Retinal pigment epithelial cell (primary cell): Measurements from ENCODE around the gene PLD5.
A peak's percentile ranks its signal among the peaks of the same experiment; 100 is the strongest.

Experiments used
- DNase-seq: peaks from one replicate; pipeline ENCODE4 v3.0.0-alpha.2; 2010; ENCODE audit warnings: low read depth
- H3K4me3 ChIP-seq: 2 replicates; pipeline ENCODE4 v1.5.1; 2011; ENCODE audit warnings: mild to moderate bottlenecking, low read length, control low read depth, moderate library complexity
- TF ChIP-seq, protein P1 (sequence below): conservative IDR thresholded peaks from 2 replicates; pipeline ENCODE4 v1.5.1; 2011; ENCODE audit warnings: low read depth, low read length, control low read depth, inconsistent platforms

Gene PLD5

DNA sequence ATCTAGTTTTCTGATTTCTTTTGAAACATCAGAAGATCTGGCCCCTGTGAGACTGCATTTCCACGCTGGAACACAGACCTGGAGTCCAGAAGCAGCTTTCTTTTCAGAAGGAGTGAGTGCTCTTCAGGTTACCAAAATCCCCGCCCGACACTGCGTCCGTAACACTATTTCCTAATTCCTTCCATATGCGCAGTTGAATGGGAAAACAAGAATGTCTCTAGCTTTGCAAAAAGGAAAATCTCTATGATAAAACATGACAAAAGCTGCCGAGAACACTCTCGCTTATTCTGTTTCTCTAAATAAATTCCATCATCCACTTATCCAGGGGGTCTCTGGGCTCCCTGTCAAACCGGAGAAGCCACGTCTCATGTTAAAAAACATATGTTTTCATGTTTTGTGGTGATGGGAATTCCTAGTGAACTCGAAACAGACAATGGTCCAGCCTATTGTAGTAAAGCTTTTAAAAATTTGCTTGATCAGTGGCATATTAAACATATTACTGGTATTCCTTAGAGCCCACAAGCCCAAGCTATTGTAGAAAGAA lies 67.7 kb downstream of the PLD5 start:
- DNase-seq, result no peak
- TF ChIP-seq, protein P1, sequence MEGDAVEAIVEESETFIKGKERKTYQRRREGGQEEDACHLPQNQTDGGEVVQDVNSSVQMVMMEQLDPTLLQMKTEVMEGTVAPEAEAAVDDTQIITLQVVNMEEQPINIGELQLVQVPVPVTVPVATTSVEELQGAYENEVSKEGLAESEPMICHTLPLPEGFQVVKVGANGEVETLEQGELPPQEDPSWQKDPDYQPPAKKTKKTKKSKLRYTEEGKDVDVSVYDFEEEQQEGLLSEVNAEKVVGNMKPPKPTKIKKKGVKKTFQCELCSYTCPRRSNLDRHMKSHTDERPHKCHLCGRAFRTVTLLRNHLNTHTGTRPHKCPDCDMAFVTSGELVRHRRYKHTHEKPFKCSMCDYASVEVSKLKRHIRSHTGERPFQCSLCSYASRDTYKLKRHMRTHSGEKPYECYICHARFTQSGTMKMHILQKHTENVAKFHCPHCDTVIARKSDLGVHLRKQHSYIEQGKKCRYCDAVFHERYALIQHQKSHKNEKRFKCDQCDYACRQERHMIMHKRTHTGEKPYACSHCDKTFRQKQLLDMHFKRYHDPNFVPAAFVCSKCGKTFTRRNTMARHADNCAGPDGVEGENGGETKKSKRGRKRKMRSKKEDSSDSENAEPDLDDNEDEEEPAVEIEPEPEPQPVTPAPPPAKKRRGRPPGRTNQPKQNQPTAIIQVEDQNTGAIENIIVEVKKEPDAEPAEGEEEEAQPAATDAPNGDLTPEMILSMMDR, result no peak
- H3K4me3 ChIP-seq, result no peak overlapping the region

DNA sequence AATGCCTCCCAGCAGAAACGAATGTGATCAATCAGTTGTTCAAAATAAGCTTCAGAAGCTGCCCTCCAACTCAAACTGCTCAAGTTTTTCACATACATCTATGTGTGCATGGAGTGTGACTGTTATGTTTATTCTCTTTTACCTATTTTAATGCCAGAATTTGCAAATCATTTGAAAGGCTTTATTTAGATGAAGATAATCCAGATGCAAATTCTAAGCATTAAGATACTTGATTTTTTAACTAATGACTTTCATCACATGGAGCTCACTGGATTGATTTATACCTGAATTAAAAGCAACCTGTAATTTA lies 69.5 kb downstream of the PLD5 start:
- no peak overlapping the region for H3K4me3 ChIP-seq
- TF ChIP-seq, protein P1, result no peak
- no peak for DNase-seq

DNA sequence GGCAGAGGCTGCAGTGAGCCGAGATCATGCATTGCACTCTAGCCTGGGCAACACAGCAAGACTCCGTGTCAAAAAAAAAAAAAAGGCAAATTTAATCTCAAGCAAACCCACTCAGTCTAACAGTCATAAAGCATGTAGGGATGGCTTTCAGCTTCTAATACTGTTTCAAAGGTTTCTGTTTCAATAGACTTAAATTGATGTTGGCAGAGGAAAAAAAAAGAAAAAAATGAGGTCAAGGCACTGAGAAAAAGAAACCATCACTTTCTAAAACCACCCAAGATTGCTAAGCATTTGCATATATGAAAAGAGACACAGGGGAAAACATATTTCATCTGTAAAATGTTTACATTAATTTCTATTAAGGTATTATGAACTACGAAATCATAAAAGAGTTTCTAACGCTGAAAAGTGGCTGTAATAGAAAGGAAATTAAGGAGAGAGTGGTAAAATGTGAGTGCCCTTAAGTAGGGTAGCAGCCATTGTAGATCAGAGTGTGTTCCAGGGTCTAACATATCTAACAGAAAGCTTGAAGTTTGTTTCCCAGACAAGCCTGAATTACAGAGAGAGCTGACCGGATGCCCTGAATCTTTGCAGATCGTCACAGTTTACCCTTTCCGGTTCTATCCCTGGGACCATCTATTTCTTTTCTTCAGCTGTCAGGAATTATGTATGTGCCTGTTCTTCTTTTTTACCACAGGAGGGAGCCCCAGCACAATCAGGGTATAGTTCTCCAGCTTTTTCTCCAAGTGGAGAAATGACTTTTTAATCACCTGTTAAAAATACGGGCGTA lies 70.0 kb downstream of the PLD5 start:
- DNase-seq, result no peak
- TF ChIP-seq, protein P1, result peak; percentile 86
- no peak overlapping the region for H3K4me3 ChIP-seq

DNA sequence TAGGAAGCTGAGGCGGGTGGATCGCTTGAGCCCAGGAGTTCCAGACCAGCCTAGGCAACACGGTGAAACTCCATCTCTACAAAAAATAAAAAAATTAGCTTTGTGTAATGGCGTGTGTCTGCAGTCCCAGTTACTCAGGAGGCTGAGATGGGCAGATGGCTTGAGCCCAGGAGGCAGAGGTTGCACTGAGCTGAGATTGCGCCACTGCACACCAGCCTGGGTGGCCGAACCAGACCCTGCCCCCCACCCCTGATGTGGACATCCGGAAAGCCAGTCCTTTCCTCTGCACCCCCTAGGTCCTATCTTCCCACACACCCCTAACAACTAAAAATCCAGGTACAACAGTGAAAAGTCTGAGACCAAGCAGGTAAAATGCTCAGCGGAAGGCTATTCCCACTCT lies 71.9 kb downstream of the PLD5 start:
- H3K4me3 ChIP-seq, result no peak overlapping the region
- no peak for DNase-seq
- TF ChIP-seq, protein P1, result no peak

DNA sequence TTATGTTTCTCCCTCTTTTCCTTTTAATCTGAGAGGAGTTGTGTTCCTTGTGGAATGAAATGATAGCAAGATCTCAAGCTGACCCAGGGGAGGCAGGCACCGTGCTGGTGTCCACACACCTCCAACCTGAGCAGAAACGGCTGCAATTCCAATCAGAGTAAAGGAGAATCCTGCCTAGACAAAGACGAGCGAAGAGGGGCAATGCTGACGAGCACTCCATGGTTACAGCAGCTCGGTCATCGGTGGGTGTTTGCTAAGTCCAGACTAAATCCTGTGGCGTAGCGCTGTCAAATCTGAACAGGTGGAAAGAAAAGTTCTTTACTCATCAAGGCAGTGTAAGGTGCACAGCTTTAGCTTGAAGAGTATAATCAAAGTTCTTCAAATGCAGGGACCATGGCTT lies 74.8 kb downstream of the PLD5 start:
- DNase-seq, result no peak
- H3K4me3 ChIP-seq, result peak overlapping the region; percentile 32
- TF ChIP-seq, protein P1, result no peak

DNA sequence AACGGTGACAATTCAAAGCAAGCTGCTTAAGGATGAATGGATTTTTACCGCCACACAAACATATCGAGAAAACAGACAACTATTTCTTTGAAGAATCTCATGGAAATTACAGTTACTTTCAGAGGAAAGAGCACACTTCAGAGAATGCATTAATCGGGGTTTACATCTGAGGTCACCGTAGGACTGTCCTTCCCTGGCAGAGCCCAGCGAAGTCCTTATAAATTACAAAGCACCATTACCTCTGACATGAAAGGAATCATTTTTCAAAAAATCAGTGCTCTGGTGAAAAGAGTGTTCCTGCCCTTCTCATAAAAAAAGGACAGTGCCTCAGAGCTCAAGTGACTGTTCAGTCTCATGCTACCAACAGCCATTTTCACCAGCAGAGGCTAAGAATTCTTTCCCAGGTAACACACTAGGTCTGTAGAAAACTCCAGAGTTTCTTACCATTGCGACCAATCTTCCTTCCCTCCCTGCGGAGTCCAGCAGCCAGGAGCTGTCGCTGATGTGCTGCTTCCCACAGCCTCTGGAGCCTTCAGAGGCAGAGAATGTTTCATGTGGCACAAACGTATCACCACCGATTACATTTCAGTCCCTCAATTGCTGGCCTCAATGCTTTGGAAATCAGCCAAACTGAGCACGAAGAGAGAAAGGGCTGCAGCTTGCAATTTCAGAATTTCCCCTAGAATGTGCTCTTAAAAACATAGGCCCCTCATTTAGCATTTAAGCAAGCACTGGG lies 75.4 kb downstream of the PLD5 start:
- no peak for DNase-seq
- TF ChIP-seq, protein P1, result no peak
- H3K4me3 ChIP-seq, result peak overlapping the region; percentile 32

DNA sequence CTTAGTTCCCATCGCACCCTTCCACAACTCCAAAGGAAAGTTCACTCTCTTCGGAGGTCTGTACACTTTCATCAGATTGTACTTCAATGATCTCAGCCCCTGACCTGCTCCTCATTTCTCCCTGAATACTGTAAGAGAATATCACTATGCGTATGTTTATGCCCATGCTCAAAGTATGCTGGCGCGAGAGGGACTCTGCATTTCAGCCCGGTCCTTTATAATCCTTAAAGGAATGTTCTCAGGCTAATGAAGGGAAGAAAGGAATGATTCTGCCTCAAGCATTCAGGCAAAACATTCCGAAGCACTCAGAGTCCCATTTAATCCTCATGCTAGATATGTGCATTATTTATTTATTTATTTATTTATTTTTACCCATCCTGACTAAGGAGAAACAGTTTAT lies 76.8 kb downstream of the PLD5 start:
- H3K4me3 ChIP-seq, result peak overlapping the region; percentile 32
- TF ChIP-seq, protein P1, result no peak
- peak; percentile 94 for DNase-seq
